Epithelial cell of esophagus (primary cell): ENCODE results near the gene VASN.

Experiments
- DNase-seq: peaks from one replicate; pipeline ENCODE4 v3.0.0; 2010; ENCODE audit warnings: low read depth
- H3K4me3 ChIP-seq: 2 replicates; pipeline ENCODE4 v1.5.1; 2011; ENCODE audit warnings: mild to moderate bottlenecking, low read length, control low read depth
- CTCF ChIP-seq: IDR thresholded peaks from 2 replicates; pipeline ENCODE4 v1.5.1; 2011; ENCODE audit warnings: low read depth, mild to moderate bottlenecking, low read length, control low read depth, inconsistent platforms; ENCODE audit not compliant: insufficient read depth; ENCODE audit errors: missing control alignments

The VASN gene

GRCh38 chr16:4409081-4409932, 37.7 kb downstream of the VASN start:
- no peak overlapping the region for H3K4me3 ChIP-seq
- TF ChIP-seq CTCF, result peak; percentile 46
- peak; percentile 44 for DNase-seq

- DNase-seq, result peak; percentile 38
- TF ChIP-seq CTCF, result no peak
These were observed 38.9 kb downstream of the VASN start for GRCh38 chr16:4410335-4411075.

GRCh38 chr16:4411684-4412083, 40.0 kb downstream of the VASN start:
- DNase-seq, result no peak
- TF ChIP-seq CTCF, result no peak
- H3K4me3 ChIP-seq, result no peak overlapping the region

More at GRCh38 chr16:4410335-4411075, 38.9 kb downstream of the VASN start:
- H3K4me3 ChIP-seq, result no peak overlapping the region

GRCh38 chr16:4412159-4412558, 40.5 kb downstream of the VASN start:
- DNase-seq, result no peak
- no peak for TF ChIP-seq CTCF
- no peak overlapping the region for H3K4me3 ChIP-seq

GRCh38 chr16:4412854-4413253, 41.2 kb downstream of the VASN start:
- H3K4me3 ChIP-seq, result no peak overlapping the region
- TF ChIP-seq CTCF, result no peak
- no peak for DNase-seq

- DNase-seq, result no peak
- H3K4me3 ChIP-seq, result no peak overlapping the region
- TF ChIP-seq CTCF, result no peak
These were observed 42.7 kb downstream of the VASN start for GRCh38 chr16:4414187-4414917.
